Large intestine (tissue), 12 donors: ENCODE results near the gene GRIA1. TPM values are rescaled to one million over a fixed set of nuclear protein-coding genes. Genes with fewer than 3 reads are reported as not detected.

Experiments
- DNase-seq, 2 donors: peaks; one replicate each; pipeline versions ENCODE4 v3.0.0 to v3.0.0-alpha.2; 2013
- H3K27ac ChIP-seq: one replicate; pipeline ENCODE4 v1.5.1; 2013; ENCODE audit warnings: low read length
- H3K27me3 ChIP-seq: 2 replicates; pipeline ENCODE4 v1.6.1; 2013; ENCODE audit warnings: low read length; ENCODE audit not compliant: control insufficient read depth, insufficient read depth
- H3K36me3 ChIP-seq: 2 replicates; pipeline ENCODE4 v1.6.1; 2013; ENCODE audit warnings: low read length; ENCODE audit not compliant: control insufficient read depth, insufficient read depth
- H3K4me1 ChIP-seq: one replicate; pipeline ENCODE4 v1.6.1; 2013; ENCODE audit warnings: low read length; ENCODE audit not compliant: control insufficient read depth, insufficient read depth
- H3K4me3 ChIP-seq: one replicate; pipeline ENCODE4 v1.5.1; 2013; ENCODE audit warnings: low read length
- H3K9me3 ChIP-seq: one replicate; pipeline ENCODE4 v1.6.1; 2013; ENCODE audit warnings: mild to moderate bottlenecking, low read depth, low read length, moderate library complexity; ENCODE audit not compliant: control insufficient read depth
- WGBS: methylation state at CpG from one replicate; pipeline ENCODE4 v1.1.5; 2013; ENCODE audit warnings: low lambda C conversion rate; ENCODE audit not compliant: insufficient coverage; 5-methylcytosine and 5-hydroxymethylcytosine counted together
- long read RNA-seq, 11 donors: transcript quantifications; one replicate each; lab custom pipeline, GENCODE V29; 2026
- polyA plus RNA-seq: library from polyadenylated mRNA; unstranded; fragments of 120-200 nt; gene quantifications from one replicate; pipeline ENCODE4 v1.2.1, GENCODE V29; 2013

The GRIA1 gene
- 0.93 TPM for polyA plus RNA-seq
- long read RNA-seq, donor 1 = 0 reads
- long read RNA-seq, donor 2 = 0 reads
- long read RNA-seq, donor 3 = 0 reads
- long read RNA-seq, donor 4 = 0 reads
- long read RNA-seq, donor 5 = 0 reads
- long read RNA-seq, donor 6 = 0 reads
- long read RNA-seq, donor 7 = 0 reads
- long read RNA-seq, donor 8 = 0 reads
- long read RNA-seq, donor 9 = 0 reads
- long read RNA-seq, donor 10 = 0 reads
- long read RNA-seq, donor 11 = 0 reads

- no peak within 1 kb of the TSS for H3K27ac ChIP-seq
- H3K36me3 ChIP-seq = no peaks in the 10 kb centered on the region
- H3K27me3 ChIP-seq = peaks cover 37% of the 10 kb centered on the region
- DNase-seq = peak in 1 of 2 donors; percentile 8
- 6% methylated on average over 3 of the region's 20 CpGs for WGBS
- no peaks in the 10 kb centered on the region for H3K9me3 ChIP-seq
- peak within 1 kb of the TSS; percentile 27 for H3K4me3 ChIP-seq
- no peaks in the 10 kb centered on the region for H3K4me1 ChIP-seq
Observed at GRCh38 chr5:153490118-153491037, at the start of gene GRIA1. TSS of gene GRIA1 (plus strand) at chr5:153490670.

- H3K36me3 ChIP-seq = no peaks in the 10 kb centered on the region
- H3K27me3 ChIP-seq = no peaks in the 10 kb centered on the region
- H3K4me1 ChIP-seq = no peaks in the 10 kb centered on the region
- no peak for DNase-seq
- no peak overlapping the region for H3K27ac ChIP-seq
- no peak overlapping the region for H3K4me3 ChIP-seq
- 75% methylated on average over 2 of the region's 9 CpGs for WGBS
- no peaks in the 10 kb centered on the region for H3K9me3 ChIP-seq
Observed at GRCh38 chr5:153445875-153446579, 44.4 kb upstream of the GRIA1 start.

GRCh38 chr5:153447534-153447933, 42.9 kb upstream of the GRIA1 start:
- H3K4me1 ChIP-seq = no peaks in the 10 kb centered on the region

GRCh38 chr5:153456354-153456753, 34.1 kb upstream of the GRIA1 start:
- Histone ChIP-seq H3K4me1 (peaks cover 5% of the 10 kb centered on the region), H3K9me3 (no peaks in the 10 kb centered on the region), H3K36me3 (no peaks in the 10 kb centered on the region), H3K4me3 (no peak overlapping the region), H3K27ac (no peak overlapping the region), H3K27me3 (no peaks in the 10 kb centered on the region)
- DNase-seq = no peak
- WGBS = no CpG with 5 or more reads among the region's 2 CpGs

More at GRCh38 chr5:153447534-153447933, 42.9 kb upstream of the GRIA1 start:
- no peak for DNase-seq
- 77% methylated on average over 5 of the region's 8 CpGs for WGBS
- Histone ChIP-seq H3K27ac (no peak overlapping the region), H3K4me3 (no peak overlapping the region), H3K9me3 (no peaks in the 10 kb centered on the region), H3K36me3 (no peaks in the 10 kb centered on the region), H3K27me3 (no peaks in the 10 kb centered on the region)

GRCh38 chr5:153456993-153457392, 33.5 kb upstream of the GRIA1 start:
- H3K4me1 ChIP-seq = peaks cover 5% of the 10 kb centered on the region
- no peak for DNase-seq
- no peaks in the 10 kb centered on the region for H3K36me3 ChIP-seq
- no peaks in the 10 kb centered on the region for H3K27me3 ChIP-seq
- WGBS = no CpG with 5 or more reads among the region's 1 CpG
- no peak overlapping the region for H3K27ac ChIP-seq
- no peak overlapping the region for H3K4me3 ChIP-seq
- H3K9me3 ChIP-seq = no peaks in the 10 kb centered on the region

GRCh38 chr5:153458268-153458667, 32.2 kb upstream of the GRIA1 start:
- Histone ChIP-seq H3K27ac (peak overlapping the region; percentile 62), H3K4me1 (peaks cover 5% of the 10 kb centered on the region), H3K9me3 (no peaks in the 10 kb centered on the region), H3K4me3 (no peak overlapping the region), H3K36me3 (no peaks in the 10 kb centered on the region), H3K27me3 (no peaks in the 10 kb centered on the region)
- peak; percentile 31 to 51 for DNase-seq

GRCh38 chr5:153459051-153459743, 31.3 kb upstream of the GRIA1 start:
- H3K36me3 ChIP-seq = no peaks in the 10 kb centered on the region
- H3K27ac ChIP-seq = peak overlapping the region; percentile 33
- H3K4me3 ChIP-seq = no peak overlapping the region
- no peaks in the 10 kb centered on the region for H3K9me3 ChIP-seq
- DNase-seq = no peak
- H3K4me1 ChIP-seq = peaks cover 5% of the 10 kb centered on the region
- H3K27me3 ChIP-seq = no peaks in the 10 kb centered on the region

GRCh38 chr5:153460421-153460820, 30.0 kb upstream of the GRIA1 start:
- H3K27me3 ChIP-seq = no peaks in the 10 kb centered on the region
- H3K36me3 ChIP-seq = no peaks in the 10 kb centered on the region
- H3K4me1 ChIP-seq = peaks cover 5% of the 10 kb centered on the region
- DNase-seq = no peak
- 100% methylated on average over 1 of the region's 3 CpGs for WGBS
- H3K9me3 ChIP-seq = no peaks in the 10 kb centered on the region
- no peak overlapping the region for H3K4me3 ChIP-seq
- no peak overlapping the region for H3K27ac ChIP-seq

GRCh38 chr5:153461341-153461740, 29.1 kb upstream of the GRIA1 start:
- no CpG with 5 or more reads among the region's 2 CpGs for WGBS
- no peak overlapping the region for H3K27ac ChIP-seq
- H3K4me3 ChIP-seq = no peak overlapping the region
- H3K36me3 ChIP-seq = no peaks in the 10 kb centered on the region
- H3K27me3 ChIP-seq = no peaks in the 10 kb centered on the region
- H3K4me1 ChIP-seq = peaks cover 5% of the 10 kb centered on the region
- DNase-seq = no peak
- no peaks in the 10 kb centered on the region for H3K9me3 ChIP-seq

GRCh38 chr5:153463806-153464205, 26.7 kb upstream of the GRIA1 start:
- Histone ChIP-seq H3K4me1 (peaks cover 3% of the 10 kb centered on the region), H3K4me3 (no peak overlapping the region), H3K9me3 (no peaks in the 10 kb centered on the region), H3K27me3 (no peaks in the 10 kb centered on the region), H3K27ac (peak overlapping the region; percentile 61), H3K36me3 (no peaks in the 10 kb centered on the region)
- peak; percentile 43 to 56 for DNase-seq
- no CpG with 5 or more reads among the region's 2 CpGs for WGBS
